Parathyroid adenoma (tissue), 2 donors: ENCODE data around the gene DRGX.

ENCODE experiments used
- H2AFZ ChIP-seq: fragments of 300-600 bp; sonication (generic); one replicate; pipeline ENCODE4 v1.7.0; 2017; ENCODE audit warnings: antibody characterized with exemption, mild to moderate bottlenecking
- H3K27ac ChIP-seq: fragments of 300-600 bp; sonication (generic); one replicate; pipeline ENCODE4 v1.7.0; 2017
- H3K27me3 ChIP-seq: fragments of 300-600 bp; sonication (generic); one replicate; pipeline ENCODE4 v1.7.0; 2017; ENCODE audit warnings: low read length; ENCODE audit not compliant: control insufficient read depth, insufficient read depth
- H3K36me3 ChIP-seq: fragments of 300-600 bp; sonication (generic); one replicate; pipeline ENCODE4 v1.7.0; 2017; ENCODE audit warnings: low read length; ENCODE audit not compliant: control insufficient read depth, insufficient read depth
- H3K4me1 ChIP-seq: fragments of 300-600 bp; sonication (generic); one replicate; pipeline ENCODE4 v1.7.0; 2017; ENCODE audit warnings: control low read depth
- H3K4me2 ChIP-seq: fragments of 300-600 bp; sonication (generic); one replicate; pipeline ENCODE4 v1.7.0; 2017; ENCODE audit warnings: low read length
- H3K4me3 ChIP-seq: fragments of 300-600 bp; sonication (generic); one replicate; pipeline ENCODE4 v1.7.0; 2017; ENCODE audit warnings: low read depth, low read length
- H3K79me2 ChIP-seq: fragments of 300-600 bp; sonication (generic); one replicate; pipeline ENCODE4 v1.7.0; 2017; ENCODE audit warnings: control low read depth
- H3K9ac ChIP-seq: fragments of 300-600 bp; sonication (generic); one replicate; pipeline ENCODE4 v1.7.0; 2017; ENCODE audit warnings: mild to moderate bottlenecking
- H3K9me3 ChIP-seq: fragments of 300-600 bp; sonication (generic); one replicate; pipeline ENCODE4 v1.7.0; 2017; ENCODE audit warnings: low read length; ENCODE audit not compliant: control insufficient read depth
- CTCF ChIP-seq: fragments of 300-600 bp; sonication (generic); IDR thresholded peaks from one replicate; pipeline ENCODE4 v1.7.0; 2017; ENCODE audit warnings: antibody characterized with exemption, mild to moderate bottlenecking
- donor health status: primary hyperparathyroidism.

DRGX gene

DNA sequence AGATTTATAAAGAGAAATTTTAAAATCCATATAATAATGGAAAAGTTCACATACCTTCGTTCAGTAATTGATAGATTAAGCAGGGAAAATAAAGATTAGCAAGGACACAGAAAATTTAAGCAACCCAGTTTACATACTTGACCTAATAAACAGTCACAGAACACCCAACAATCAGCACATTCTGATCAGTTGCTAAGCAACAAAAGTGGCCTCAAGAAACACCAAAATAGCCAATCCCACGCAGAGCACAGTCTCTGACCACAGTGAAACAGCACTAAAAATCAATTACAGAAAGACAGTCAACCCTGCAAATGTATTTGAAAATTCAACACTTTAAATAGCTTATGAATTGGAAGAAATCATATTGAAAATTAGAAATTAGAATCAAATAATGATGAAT, 39.3 kb upstream of the DRGX start:
- H3K4me2 ChIP-seq = no peak overlapping the region
- H3K4me1 ChIP-seq = no peaks in the 10 kb centered on the region
- no peak overlapping the region for H3K4me3 ChIP-seq
- no peak overlapping the region for H3K9ac ChIP-seq
- no peaks in the 10 kb centered on the region for H3K36me3 ChIP-seq
- H3K9me3 ChIP-seq = no peaks in the 10 kb centered on the region
- no peak overlapping the region for H2AFZ ChIP-seq
- no peaks in the 10 kb centered on the region for H3K27me3 ChIP-seq
- no peak for TF ChIP-seq CTCF
- no peaks in the 10 kb centered on the region for H3K79me2 ChIP-seq
- no peak overlapping the region for H3K27ac ChIP-seq

GRCh38 chr10:49433069-49433468, 37.2 kb upstream of the DRGX start:
- no peak overlapping the region for H3K4me2 ChIP-seq

GRCh38 chr10:49431426-49431825, 35.5 kb upstream of the DRGX start:
- Histone ChIP-seq H2AFZ (no peak overlapping the region), H3K9ac (no peak overlapping the region), H3K27ac (no peak overlapping the region), H3K27me3 (no peaks in the 10 kb centered on the region), H3K36me3 (no peaks in the 10 kb centered on the region), H3K4me2 (no peak overlapping the region), H3K9me3 (no peaks in the 10 kb centered on the region), H3K79me2 (no peaks in the 10 kb centered on the region), H3K4me1 (no peaks in the 10 kb centered on the region), H3K4me3 (no peak overlapping the region)
- TF ChIP-seq CTCF = no peak

More at GRCh38 chr10:49433069-49433468, 37.2 kb upstream of the DRGX start:
- no peaks in the 10 kb centered on the region for H3K4me1 ChIP-seq
- H3K4me3 ChIP-seq = no peak overlapping the region
- H3K9me3 ChIP-seq = no peaks in the 10 kb centered on the region
- H3K79me2 ChIP-seq = no peaks in the 10 kb centered on the region
- no peak overlapping the region for H2AFZ ChIP-seq
- no peaks in the 10 kb centered on the region for H3K36me3 ChIP-seq
- H3K27ac ChIP-seq = no peak overlapping the region
- H3K9ac ChIP-seq = no peak overlapping the region
- H3K27me3 ChIP-seq = no peaks in the 10 kb centered on the region
- TF ChIP-seq CTCF = no peak

DNA sequence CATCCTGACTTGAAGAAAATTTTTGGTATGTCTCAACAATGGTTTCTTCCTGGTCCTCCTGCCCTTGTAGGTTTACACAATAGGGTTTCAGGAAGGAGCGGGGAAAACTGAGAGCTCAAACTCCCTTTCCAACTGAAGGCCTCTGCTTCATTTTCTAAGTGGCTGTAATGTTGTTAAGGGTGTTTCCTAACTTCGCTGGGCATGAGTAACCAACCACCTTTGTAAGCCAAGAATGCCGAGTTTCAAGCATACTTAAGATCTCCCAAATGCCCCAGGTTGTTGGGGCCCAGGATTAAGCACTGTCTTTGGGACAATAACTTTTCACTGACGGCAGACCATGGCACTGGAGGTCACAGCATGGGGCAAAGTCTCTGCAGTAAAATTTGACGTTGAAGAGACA, 33.6 kb upstream of the DRGX start:
- TF ChIP-seq CTCF = no peak
- Histone ChIP-seq H3K36me3 (no peaks in the 10 kb centered on the region), H3K4me1 (no peaks in the 10 kb centered on the region), H3K9ac (no peak overlapping the region), H3K79me2 (no peaks in the 10 kb centered on the region), H3K27me3 (no peaks in the 10 kb centered on the region), H3K4me2 (no peak overlapping the region), H3K4me3 (no peak overlapping the region), H3K27ac (no peak overlapping the region), H3K9me3 (no peaks in the 10 kb centered on the region), H2AFZ (no peak overlapping the region)

- TF ChIP-seq CTCF = no peak
- Histone ChIP-seq H3K27me3 (no peaks in the 10 kb centered on the region), H3K9me3 (no peaks in the 10 kb centered on the region), H3K4me3 (no peak overlapping the region), H3K36me3 (no peaks in the 10 kb centered on the region), H3K79me2 (no peaks in the 10 kb centered on the region), H3K4me2 (no peak overlapping the region), H2AFZ (no peak overlapping the region), H3K4me1 (no peaks in the 10 kb centered on the region), H3K9ac (no peak overlapping the region), H3K27ac (no peak overlapping the region)
These were observed 30.8 kb upstream of the DRGX start for GRCh38 chr10:49426490-49427360.
